BJ (cell line): Measurements from ENCODE around the gene TBX4. TPM values are rescaled to one million over a fixed set of nuclear protein-coding genes. Genes with fewer than 3 reads are reported as not detected.

Source experiments
- CTCF ChIA-PET: fragments of 350-600 bp; formaldehyde crosslinking; extraction: SDS; loops from one replicate; lab custom pipeline; 2021; ENCODE audit warnings: antibody characterized with exemption, inconsistent platforms; lab: Yijun Ruan, JAX
- POLR2A ChIA-PET: fragments of 300-600 bp; sonication (Branson Sonifier 250); formaldehyde crosslinking; extraction: SDS; loops from one replicate; lab custom pipeline; 2021; ENCODE audit warnings: antibody characterized with exemption; lab: Charles Lee
- DNase-seq: peaks from one replicate; pipeline ENCODE4 v3.0.0-alpha.2; 2011; ENCODE audit warnings: low read depth
- H3K27me3 ChIP-seq: 2 replicates; pipeline ENCODE4 v1.6.0; 2011; ENCODE audit warnings: low read length; ENCODE audit not compliant: control insufficient read depth, insufficient read depth
- H3K36me3 ChIP-seq: 2 replicates; pipeline ENCODE4 v1.5.1; 2011; ENCODE audit warnings: low read length; ENCODE audit not compliant: control insufficient read depth, insufficient read depth
- H3K4me3 ChIP-seq: 2 replicates; pipeline ENCODE4 v1.5.1; 2011; ENCODE audit warnings: low read depth, mild to moderate bottlenecking, control low read depth, low read length
- CTCF ChIP-seq: IDR thresholded peaks from 2 replicates; pipeline ENCODE4 v1.5.1; 2011; ENCODE audit warnings: low read depth, mild to moderate bottlenecking, control low read depth, inconsistent platforms, low read length, moderate library complexity; ENCODE audit not compliant: insufficient read depth
- polyA plus RNA-seq: library from polyadenylated mRNA; depleted of rRNA; stranded (reverse); fragments of >200 nt; gene quantifications from 2 replicates; pipeline ENCODE4 v1.2.3, GENCODE V29; 2011

The TBX4 gene
- polyA plus RNA-seq, 1 experiment = 3.7 TPM

- POLR2A ChIA-PET = no interaction called here
- CTCF ChIA-PET = interaction anchor here (1.3 to 2.4 kb wide), 5 partner anchors 8 to 73 kb away, joined by 3 to 10 read pairs (median 7); no protein-coding TSS in a partner anchor
- no peak overlapping the region for H3K4me3 ChIP-seq
- no peak for TF ChIP-seq CTCF
- H3K27me3 ChIP-seq = no peaks in the 10 kb centered on the region
- DNase-seq = no peak
- H3K36me3 ChIP-seq = no peaks in the 10 kb centered on the region
These were observed 33.0 kb downstream of the TBX4 start for GRCh38 chr17:61485067-61485775.

- ChIA-PET POLR2A (no interaction called here), CTCF (interaction anchor here (0.6 to 2.4 kb wide), 8 partner anchors 9 to 70 kb away, joined by 3 to 10 read pairs (median 4); no protein-coding TSS in a partner anchor)
- TF ChIP-seq CTCF = peak; percentile 21; the same call in 1 of the 2 replicates
- H3K36me3 ChIP-seq = no peaks in the 10 kb centered on the region
- no peak overlapping the region for H3K4me3 ChIP-seq
- no peak for DNase-seq
- no peaks in the 10 kb centered on the region for H3K27me3 ChIP-seq
These were observed 34.2 kb downstream of the TBX4 start for GRCh38 chr17:61486135-61487120.

GRCh38 chr17:61487161-61487988 lies 35.2 kb downstream of the TBX4 start:
- Histone ChIP-seq H3K36me3 (no peaks in the 10 kb centered on the region), H3K4me3 (no peak overlapping the region), H3K27me3 (no peaks in the 10 kb centered on the region)
- ChIA-PET POLR2A (no interaction called here), CTCF (interaction anchor here (1.4 to 2.4 kb wide), 4 partner anchors 10 to 70 kb away, joined by 4 to 10 read pairs (median 7); no protein-coding TSS in a partner anchor)
- DNase-seq = no peak
- no peak for TF ChIP-seq CTCF

DNA sequence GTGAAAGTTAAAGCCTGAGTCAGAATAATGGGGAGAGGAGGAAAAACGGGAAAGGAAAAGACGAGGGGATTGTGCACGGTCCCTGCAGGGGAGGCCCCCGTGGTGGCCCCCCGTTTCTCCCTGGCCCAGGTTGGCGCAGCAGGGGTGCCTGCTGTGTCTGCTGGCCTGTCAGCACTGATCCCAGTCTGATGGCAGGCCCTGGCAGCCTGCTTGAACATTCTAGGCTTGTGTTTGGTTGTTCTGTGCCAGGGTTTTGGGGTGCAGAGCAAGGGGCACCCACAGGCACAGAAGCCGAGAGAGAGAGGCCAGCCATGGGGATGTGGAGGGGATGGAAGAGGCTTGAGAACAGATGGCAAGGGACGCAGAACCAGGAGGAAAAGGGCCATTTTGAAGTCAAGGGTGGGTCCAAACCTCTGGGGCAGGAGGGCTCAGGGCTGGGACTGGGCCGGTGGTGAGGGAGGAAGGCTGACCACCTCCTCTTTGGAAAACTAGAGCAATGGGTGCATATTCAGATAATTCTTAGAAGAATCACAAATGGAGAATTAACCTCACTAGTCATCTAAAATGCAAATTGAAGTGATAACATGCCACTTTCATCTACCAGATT lies 35.9 kb downstream of the TBX4 start:
- no peak for TF ChIP-seq CTCF
- CTCF ChIA-PET = no interaction called here
- POLR2A ChIA-PET = no interaction called here
- no peak overlapping the region for H3K4me3 ChIP-seq
- no peaks in the 10 kb centered on the region for H3K27me3 ChIP-seq
- H3K36me3 ChIP-seq = no peaks in the 10 kb centered on the region
- no peak for DNase-seq
